ENCODE measurements around the gene FAM162A. TPM values are rescaled to one million over a fixed set of nuclear protein-coding genes. Genes with fewer than 3 reads are reported as not detected.

The FAM162A gene
- total and polyA plus RNA-seq, 9 of the 15 experiments (the other 6 are each of a cell fraction or from before 2014, with no cell fraction given), result 37.5 to 211 (median 101) TPM

DNA sequence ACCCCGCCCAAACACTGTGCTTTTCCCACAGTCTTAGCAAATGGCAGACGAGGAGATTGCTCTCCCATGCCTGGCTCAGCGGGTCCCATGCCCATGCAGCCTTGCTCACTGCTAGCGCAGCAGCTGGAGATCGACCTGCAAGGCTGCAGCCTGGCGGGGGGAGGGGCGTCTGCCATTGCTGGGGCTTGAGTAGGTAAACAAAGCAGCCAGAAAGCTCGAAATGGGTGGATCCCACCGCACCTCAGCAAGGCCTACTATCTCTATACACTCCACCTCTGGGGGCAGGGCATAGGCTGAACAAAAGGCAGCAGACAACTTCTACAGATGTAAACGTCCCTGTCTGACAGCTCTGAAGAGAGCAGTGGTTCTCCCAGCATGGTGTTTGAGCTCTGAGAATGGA is 59.1 kb downstream of the FAM162A start:
- Histone ChIP-seq H3K36me3 (ENCODE audit: control insufficient read depth, insufficient read depth, low read length) (peaks cover 52% of the 10 kb centered on the region), H3K9me1 (ENCODE audit: control insufficient read depth, insufficient read depth, low read length) (no peaks in the 10 kb centered on the region), H4K20me1 (replicated peaks; ENCODE audit: control insufficient read depth, insufficient read depth, low read length) (no peaks in the 10 kb centered on the region), H3K9ac (ENCODE audit: insufficient read depth in 1 of 2, low read depth in 2 of 2, low read length in 2 of 2) (no peak overlapping the region), H3K4me3 (no peak overlapping the region), H3K9me3 (replicated peaks; ENCODE audit: control insufficient read depth, insufficient read depth, low read depth, low read length) (no peaks in the 10 kb centered on the region), H3K27me3 (ENCODE audit: control insufficient read depth in 2 of 2, insufficient read depth in 2 of 2, low read length in 2 of 2) (no peaks in the 10 kb centered on the region), H2AFZ (ENCODE audit: low read depth, low read length) (no peak overlapping the region), H3K4me1 (replicated peaks in 1 of 2; ENCODE audit: control insufficient read depth in 2 of 2, insufficient read depth in 2 of 2, low read length in 2 of 2) (0 out of 5 replicates have a peak, but pooled peaks cover 0 to 3% of the 10 kb centered on the region in 2 experiments), H3K4me2 (ENCODE audit: insufficient read depth, low read length) (no peak overlapping the region), H3K79me2 (ENCODE audit: control insufficient read depth, insufficient read depth, low read length) (no peaks in the 10 kb centered on the region), H3K27ac (ENCODE audit: extremely low read depth, low read depth, low read length) (no peak overlapping the region)
- ChIA-PET CTCF (ENCODE audit: low intra/inter-chr PET ratio) (no interaction called here), POLR2A (no interaction called here)
- intact Hi-C loops (cut with micrococcal nuclease) (no loop called here), in situ Hi-C loops (cut with MboI) (no loop called here)
- FAIRE-seq (no peak), DNase-seq (ENCODE audit: extremely low read depth in 1 of 4, low spot score in 3 of 4) (peak in 1 of 4 experiments; percentile 6), ATAC-seq (no peak)
- no TSS peak for BruUV-seq (replicated peaks)
- WGBS (ENCODE audit: insufficient coverage, low coverage, missing lambda C conversion rate), result 75% methylated on average over 2 of the region's 10 CpGs
- no peak for TF ChIP-seq CBFA2T3 (IDR thresholded peaks at IDR 0.05)
- TF ChIP-seq, protein P1, sequence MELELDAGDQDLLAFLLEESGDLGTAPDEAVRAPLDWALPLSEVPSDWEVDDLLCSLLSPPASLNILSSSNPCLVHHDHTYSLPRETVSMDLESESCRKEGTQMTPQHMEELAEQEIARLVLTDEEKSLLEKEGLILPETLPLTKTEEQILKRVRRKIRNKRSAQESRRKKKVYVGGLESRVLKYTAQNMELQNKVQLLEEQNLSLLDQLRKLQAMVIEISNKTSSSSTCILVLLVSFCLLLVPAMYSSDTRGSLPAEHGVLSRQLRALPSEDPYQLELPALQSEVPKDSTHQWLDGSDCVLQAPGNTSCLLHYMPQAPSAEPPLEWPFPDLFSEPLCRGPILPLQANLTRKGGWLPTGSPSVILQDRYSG (tag; conservative IDR thresholded peaks at IDR 0.05; ENCODE audit: low read depth), result no peak
- no peak for TF ChIP-seq BRD4 (IDR thresholded peaks at IDR 0.05)
- TF ChIP-seq TSC22D4 (tag; IDR thresholded peaks at IDR 0.05), result no peak
- TF ChIP-seq, protein P2, sequence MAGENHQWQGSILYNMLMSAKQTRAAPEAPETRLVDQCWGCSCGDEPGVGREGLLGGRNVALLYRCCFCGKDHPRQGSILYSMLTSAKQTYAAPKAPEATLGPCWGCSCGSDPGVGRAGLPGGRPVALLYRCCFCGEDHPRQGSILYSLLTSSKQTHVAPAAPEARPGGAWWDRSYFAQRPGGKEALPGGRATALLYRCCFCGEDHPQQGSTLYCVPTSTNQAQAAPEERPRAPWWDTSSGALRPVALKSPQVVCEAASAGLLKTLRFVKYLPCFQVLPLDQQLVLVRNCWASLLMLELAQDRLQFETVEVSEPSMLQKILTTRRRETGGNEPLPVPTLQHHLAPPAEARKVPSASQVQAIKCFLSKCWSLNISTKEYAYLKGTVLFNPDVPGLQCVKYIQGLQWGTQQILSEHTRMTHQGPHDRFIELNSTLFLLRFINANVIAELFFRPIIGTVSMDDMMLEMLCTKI (IDR thresholded peaks at IDR 0.05; ENCODE audit: partially characterized antibody), result no peak
- TF ChIP-seq, protein P3, sequence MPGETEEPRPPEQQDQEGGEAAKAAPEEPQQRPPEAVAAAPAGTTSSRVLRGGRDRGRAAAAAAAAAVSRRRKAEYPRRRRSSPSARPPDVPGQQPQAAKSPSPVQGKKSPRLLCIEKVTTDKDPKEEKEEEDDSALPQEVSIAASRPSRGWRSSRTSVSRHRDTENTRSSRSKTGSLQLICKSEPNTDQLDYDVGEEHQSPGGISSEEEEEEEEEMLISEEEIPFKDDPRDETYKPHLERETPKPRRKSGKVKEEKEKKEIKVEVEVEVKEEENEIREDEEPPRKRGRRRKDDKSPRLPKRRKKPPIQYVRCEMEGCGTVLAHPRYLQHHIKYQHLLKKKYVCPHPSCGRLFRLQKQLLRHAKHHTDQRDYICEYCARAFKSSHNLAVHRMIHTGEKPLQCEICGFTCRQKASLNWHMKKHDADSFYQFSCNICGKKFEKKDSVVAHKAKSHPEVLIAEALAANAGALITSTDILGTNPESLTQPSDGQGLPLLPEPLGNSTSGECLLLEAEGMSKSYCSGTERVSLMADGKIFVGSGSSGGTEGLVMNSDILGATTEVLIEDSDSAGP (CRISPR knock-in tag; IDR thresholded peaks at IDR 0.05), result no peak
- TF ChIP-seq, protein P4, sequence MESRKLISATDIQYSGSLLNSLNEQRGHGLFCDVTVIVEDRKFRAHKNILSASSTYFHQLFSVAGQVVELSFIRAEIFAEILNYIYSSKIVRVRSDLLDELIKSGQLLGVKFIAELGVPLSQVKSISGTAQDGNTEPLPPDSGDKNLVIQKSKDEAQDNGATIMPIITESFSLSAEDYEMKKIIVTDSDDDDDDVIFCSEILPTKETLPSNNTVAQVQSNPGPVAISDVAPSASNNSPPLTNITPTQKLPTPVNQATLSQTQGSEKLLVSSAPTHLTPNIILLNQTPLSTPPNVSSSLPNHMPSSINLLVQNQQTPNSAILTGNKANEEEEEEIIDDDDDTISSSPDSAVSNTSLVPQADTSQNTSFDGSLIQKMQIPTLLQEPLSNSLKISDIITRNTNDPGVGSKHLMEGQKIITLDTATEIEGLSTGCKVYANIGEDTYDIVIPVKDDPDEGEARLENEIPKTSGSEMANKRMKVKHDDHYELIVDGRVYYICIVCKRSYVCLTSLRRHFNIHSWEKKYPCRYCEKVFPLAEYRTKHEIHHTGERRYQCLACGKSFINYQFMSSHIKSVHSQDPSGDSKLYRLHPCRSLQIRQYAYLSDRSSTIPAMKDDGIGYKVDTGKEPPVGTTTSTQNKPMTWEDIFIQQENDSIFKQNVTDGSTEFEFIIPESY (CRISPR knock-in tag; IDR thresholded peaks at IDR 0.05), result no peak
- TF ChIP-seq NFXL1 (CRISPR knock-in tag; IDR thresholded peaks at IDR 0.05), result no peak
- TF ChIP-seq, protein P5, sequence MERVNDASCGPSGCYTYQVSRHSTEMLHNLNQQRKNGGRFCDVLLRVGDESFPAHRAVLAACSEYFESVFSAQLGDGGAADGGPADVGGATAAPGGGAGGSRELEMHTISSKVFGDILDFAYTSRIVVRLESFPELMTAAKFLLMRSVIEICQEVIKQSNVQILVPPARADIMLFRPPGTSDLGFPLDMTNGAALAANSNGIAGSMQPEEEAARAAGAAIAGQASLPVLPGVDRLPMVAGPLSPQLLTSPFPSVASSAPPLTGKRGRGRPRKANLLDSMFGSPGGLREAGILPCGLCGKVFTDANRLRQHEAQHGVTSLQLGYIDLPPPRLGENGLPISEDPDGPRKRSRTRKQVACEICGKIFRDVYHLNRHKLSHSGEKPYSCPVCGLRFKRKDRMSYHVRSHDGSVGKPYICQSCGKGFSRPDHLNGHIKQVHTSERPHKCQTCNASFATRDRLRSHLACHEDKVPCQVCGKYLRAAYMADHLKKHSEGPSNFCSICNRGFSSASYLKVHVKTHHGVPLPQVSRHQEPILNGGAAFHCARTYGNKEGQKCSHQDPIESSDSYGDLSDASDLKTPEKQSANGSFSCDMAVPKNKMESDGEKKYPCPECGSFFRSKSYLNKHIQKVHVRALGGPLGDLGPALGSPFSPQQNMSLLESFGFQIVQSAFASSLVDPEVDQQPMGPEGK (CRISPR knock-in tag; IDR thresholded peaks at IDR 0.05; ENCODE audit: borderline replicate concordance), result no peak
- TF ChIP-seq PHF8 (IDR thresholded peaks at IDR 0.05; ENCODE audit: borderline replicate concordance, low read length), result no peak
- TF ChIP-seq C11orf30 (IDR thresholded peaks at IDR 0.05; ENCODE audit: low read depth), result no peak
- TF ChIP-seq, protein P6, sequence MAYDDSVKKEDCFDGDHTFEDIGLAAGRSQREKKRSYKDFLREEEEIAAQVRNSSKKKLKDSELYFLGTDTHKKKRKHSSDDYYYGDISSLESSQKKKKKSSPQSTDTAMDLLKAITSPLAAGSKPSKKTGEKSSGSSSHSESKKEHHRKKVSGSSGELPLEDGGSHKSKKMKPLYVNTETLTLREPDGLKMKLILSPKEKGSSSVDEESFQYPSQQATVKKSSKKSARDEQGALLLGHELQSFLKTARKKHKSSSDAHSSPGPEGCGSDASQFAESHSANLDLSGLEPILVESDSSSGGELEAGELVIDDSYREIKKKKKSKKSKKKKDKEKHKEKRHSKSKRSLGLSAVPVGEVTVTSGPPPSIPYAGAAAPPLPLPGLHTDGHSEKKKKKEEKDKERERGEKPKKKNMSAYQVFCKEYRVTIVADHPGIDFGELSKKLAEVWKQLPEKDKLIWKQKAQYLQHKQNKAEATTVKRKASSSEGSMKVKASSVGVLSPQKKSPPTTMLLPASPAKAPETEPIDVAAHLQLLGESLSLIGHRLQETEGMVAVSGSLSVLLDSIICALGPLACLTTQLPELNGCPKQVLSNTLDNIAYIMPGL (CRISPR knock-in tag; IDR thresholded peaks at IDR 0.05), result no peak

All from K562 (cell line).